T-helper 2 cell treated with Interferon-gamma antibody and Interleukin-4, amounts not matched to agents 100 ng/mL and 5 ng/mL, for 36 hours (primary cell): ENCODE measurements around the gene ECD. TPM values are rescaled to one million over a fixed set of nuclear protein-coding genes. Genes with fewer than 3 reads are reported as not detected.
"Not testable (repeated sequence)": the region's sequence is repeated elsewhere in the genome, so short reads cannot be mapped to it uniquely, and the experiment has no call there.

ENCODE experiments used
- intact Hi-C: fragments of 100-400 bp; cut with micrococcal nuclease; formaldehyde crosslinking; loops from one replicate; pipeline ENCODE4 v1.15.1; 2023
- total RNA-seq: library from RNA; stranded (reverse); gene quantifications from 2 replicates; pipeline ENCODE4 v1.2.3, GENCODE V29; 2022

Gene ECD
- total RNA-seq, 1 donor from 2014 or later, result 31.7 TPM

DNA sequence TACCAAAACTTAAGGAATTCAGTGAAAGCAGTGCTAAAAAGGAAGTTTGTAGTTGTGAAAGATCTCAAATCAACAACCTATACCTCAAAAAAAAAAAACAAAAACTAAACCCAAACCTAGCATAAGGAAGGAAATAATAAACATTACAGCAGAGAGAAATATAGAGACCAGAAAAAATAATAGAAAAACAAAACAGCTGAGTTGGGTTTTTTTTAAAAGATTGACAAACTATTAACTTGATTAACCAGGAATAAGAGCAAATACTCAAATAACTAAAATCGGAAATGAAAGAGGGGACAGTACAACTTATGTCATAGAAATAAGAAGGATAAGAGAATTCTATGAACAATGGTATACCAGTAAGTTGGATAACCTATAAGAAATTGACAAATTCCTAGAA is 6.7 kb downstream of the ECD start:
- intact Hi-C loops, result no loop called here

DNA sequence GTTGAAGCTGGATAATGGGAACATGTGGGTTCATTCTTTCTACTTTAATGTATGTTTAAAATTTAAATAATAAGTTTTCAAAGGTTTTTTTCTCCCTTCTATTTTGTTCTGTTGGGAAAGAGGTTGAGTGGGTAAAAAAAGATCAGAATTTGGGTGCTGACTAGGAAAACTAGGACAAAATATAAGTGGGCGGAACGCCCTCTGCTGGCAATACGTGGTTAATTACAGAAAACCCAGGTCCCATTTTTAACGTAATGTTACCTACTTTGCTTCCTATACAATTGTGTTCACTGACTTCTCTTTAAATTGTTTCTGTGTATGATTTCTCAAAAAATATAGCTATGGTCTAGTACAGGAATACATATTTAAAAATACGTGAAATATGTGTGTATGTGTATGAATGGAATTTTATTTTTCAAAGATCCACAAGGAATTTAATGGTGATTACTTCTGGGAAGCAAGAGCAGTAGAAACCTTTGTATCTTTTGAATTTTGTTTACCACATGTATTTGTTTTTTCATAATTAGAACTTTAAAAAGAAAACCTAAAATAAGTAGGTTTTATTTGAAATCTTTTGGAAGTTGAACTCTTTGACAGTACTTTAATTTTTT is 8.7 kb downstream of the ECD start:
- intact Hi-C loops, result loop anchor here (2.0 to 10.0 kb wide), 2 partner anchors 62 to 794 kb away; partner anchors contain the start of gene P4HA1

DNA sequence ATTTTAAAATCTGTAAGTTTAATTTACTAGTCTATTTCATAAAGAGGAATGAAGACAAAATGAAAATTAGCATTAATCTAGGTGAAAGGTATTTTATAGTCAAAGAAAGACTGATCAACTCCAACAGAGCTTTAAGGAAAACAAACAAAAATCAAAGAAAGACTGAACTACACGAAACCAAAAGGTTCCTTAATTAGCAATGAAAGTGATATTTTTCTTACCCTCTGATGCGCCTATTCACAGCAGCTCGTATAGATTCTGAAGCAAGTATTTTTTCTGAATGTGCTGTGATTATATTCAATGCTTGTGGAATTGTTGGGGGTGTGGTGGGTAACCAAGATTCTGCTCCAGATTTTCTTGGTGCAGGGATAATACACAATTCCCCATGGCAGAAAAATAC is 11.8 kb downstream of the ECD start:
- intact Hi-C loops, result loop anchor here (10.0 kb wide), 1 partner anchor 791 kb away; no protein-coding TSS in a partner anchor

DNA sequence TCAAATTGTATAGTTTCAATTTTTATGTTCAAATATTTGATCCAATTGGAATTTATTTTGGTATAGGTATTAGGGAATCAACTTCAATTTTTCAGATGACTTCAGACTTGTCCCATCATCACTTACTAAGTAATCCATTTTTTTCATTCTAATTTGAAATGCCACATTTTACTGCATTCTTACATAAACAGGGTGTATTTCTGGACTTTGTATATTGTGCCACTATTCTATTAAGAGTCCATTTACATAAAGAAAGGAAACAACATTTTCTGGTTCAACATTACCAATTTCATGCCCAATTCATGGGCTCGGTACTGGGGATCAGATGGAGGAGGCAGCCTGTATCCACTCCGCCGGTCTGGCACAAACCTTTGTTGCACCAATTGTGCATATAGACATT is 15.8 kb downstream of the ECD start:
- intact Hi-C loops, result loop anchor here (10.0 kb wide), 1 partner anchor 787 kb away; no protein-coding TSS in a partner anchor

DNA sequence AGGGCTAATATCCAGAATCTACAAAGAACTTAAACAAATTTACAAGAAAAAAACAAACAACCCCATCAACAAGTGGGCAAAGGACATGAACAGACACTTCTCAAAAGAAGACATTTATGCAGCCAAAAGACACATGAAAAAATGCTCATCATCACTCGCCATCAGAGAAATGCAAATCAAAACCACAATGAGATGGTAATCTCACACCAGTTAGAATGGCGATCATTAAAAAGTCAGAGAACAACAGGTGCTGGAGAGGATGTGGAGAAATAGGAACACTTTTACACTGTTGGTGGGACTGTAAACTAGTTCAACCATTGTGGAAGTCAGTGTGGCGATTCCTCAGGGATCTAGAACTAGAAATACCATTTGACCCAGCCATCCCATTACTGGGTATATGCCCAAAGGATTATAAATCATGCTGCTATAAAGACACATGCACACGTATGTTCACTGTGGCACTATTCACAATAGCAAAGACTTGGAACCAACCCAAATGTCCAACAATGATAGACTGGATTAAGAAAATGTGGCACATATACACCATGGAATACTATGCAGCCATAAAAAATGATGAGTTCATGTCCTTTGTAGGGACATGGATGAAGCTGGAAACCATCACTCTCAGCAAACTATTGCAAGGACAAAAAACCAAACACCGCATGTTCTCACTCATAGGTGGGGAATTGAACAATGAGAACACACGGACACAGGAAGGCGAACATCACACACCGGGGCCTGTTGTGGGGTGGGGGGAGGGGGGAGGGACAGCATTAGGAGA is 17.0 kb downstream of the ECD start:
- intact Hi-C loops, result loop anchor here (10.0 kb wide), 1 partner anchor 786 kb away; no protein-coding TSS in a partner anchor

DNA sequence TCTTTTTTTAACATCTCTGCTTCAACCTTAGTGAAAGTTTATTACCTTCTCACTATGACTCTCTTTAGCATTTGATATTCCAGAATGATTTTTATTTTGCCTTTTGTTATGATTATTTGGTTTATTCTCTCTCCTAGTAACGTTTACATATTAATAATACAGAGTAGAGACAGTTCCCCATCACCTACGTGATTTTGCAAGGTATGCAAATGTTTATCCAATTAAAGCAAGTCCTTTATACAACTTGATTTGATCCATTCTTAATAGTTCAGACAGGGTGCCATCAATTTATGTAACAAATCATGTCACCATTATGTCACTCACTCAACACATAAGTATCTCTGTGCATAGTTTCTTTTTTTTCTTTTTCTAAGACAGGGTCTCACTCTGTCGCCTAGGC is 26.2 kb downstream of the ECD start:
- intact Hi-C loops, result no loop called here

DNA sequence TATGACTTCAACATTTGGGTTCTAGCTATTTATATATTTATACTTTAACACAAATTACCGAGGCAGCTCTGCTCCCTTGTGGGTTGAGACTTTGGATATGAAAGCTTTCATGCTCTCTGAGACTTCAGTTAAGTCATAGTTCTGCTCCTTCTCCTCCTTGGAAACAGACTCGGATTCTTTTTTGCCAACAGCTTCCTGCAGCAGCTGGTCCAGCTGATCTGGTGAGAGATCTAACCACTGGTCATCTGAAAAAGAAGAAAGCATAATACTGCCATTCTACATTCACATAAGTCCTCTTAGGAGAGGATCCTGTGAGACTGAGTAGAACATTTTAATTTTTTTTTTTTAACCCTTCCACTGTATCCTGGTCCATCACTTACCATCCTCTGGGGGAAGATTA is 28.6 kb downstream of the ECD start:
- intact Hi-C loops, result no loop called here

DNA sequence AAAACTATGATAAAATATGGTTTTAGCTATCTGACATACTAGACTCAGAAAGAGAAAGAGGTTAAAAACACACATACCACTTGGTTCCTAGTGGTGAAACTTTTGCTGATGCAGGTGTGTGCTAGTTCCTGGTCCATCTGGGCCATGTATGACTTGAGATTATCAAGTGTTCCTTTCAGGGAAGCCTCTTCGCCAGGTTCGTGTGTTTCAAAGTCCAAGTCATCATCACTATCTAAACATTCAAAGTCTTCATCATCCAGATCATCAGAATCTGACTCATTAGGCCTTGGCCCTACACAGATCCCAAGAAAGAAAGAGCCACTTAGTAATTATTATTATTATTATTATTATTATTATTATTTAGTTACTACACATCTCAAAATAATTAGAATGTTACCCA is 31.2 kb downstream of the ECD start:
- intact Hi-C loops, result no loop called here

DNA sequence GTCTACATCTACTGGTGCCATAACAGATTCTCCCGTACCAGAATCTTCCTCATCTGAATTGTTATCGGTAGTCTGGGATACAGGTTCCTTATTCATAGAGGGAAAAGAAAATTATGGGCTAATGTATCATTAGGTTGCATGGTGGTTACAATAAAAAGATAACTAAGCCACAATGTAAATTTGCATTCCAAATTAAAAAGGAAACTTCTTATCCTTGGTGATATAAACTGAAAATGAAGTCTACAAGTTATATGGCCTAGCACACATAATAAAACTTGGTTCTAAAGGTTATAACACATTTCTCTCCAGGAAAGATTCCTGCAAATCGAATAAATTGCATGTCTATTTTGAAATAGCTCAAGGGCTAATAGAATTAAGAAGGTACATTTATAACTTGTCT is 33.1 kb downstream of the ECD start:
- intact Hi-C loops, result no loop called here

DNA sequence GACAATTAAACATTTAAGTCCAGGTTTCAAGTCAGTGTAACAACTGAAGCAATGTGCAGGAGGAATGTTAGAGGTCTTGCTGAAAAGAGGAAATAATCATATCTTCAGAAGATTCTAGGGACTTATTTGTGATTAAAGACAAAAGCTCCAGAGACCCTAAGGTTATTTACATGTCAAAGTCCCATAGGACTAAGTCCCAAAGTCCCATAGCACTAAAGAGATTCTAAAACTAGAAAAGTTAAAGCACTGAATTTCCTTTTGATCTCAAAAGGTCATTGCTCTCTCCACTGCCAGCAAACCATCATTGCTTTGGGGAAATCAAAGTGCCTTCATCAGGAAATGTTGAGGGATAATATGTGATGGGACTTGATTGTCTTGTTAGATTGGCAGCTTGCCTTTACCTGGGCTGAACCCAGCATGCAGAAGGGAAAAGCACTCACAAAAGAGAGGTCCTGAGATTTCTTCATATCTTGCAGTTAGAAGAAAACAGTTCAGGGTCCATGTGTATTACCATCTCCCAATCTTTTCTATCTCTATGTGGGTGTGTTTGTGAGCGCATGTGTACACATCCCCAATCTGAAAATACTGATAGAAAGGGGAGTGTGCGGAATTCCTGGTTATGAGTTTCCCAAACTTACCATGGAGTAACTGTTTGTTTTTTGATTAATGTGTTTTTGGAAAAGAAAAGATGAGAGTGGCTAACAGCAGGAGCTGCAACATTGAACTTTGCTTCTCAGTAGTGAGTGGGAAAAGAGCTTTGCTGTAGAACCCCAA is 35.7 kb downstream of the ECD start:
- intact Hi-C loops, result no loop called here

DNA sequence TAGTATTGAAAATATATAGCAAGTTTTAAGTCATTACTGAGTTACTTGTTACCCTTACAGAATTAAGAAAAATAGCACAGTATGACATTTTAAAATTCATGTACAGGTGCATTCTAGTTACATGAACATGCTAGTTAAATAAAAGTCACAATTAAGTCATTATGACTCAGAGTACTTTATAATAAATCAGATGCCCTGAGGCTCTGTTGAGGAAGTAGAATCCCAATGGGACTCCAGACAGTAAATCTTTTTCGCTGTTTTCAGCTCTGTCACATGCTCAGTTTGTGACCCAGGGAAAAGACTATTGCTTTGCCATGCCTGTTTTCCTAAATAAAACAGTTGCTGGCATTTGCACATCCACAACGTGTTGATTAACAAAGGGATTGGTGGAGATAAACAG is 36.5 kb downstream of the ECD start:
- intact Hi-C loops, result no loop called here

DNA sequence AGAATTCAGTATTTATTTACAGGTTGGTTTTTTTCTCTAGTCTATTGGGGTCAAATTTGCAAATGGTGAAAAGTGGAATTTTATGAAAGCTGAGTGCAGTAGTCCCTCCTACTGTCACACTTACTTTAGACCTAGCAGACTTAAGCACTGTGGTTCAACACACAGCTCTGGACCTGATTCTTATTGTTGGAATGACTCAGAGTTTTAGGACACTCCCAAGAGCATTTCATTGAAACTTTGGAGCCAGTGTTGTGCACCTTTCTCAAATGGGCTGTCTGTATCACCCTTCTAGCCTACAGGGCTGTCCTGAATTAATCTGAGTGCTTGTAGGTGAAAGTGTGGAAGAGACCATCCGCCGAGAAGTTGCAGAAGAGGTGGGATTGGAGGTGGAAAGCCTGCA is 41.5 kb downstream of the ECD start:
- intact Hi-C loops, result no loop called here

DNA sequence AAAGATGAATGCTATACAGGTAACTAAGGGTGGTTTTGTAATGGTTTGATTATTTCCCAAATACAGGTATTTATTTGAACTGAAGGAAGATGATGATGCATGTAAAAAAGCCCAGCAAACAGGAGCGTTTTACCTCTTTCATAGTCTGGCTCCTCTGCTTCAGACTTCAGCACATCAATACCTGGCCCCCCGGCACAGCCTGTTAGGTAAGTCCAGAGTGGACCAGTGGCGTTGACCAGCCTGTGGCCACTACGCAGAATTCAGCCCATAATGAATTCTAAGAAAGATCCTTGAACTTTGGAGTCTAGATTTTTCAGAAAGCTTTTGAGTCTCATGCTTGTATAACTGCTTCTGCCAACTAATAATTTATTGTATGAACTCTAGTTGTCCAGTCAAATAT is 47.9 kb downstream of the ECD start:
- intact Hi-C loops, result no loop called here

DNA sequence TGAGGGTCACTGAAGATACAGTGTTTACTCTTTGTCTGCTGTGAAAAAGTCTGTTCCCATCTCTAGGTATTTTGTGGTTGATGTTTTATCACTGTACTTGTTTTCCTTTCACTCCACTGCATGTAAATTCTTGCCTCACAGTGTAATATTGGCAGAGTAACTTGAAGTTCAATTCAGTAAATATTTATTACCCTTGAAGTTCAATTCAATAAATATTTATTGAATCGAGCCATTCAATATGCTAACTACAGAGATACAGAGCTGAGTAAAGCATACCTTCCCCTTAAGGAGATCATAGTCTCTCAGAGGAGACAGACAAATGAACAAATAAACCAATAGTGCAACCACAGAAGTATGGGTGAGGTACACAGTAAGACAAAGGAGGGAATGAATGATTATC is 48.4 kb downstream of the ECD start:
- intact Hi-C loops, result no loop called here

DNA sequence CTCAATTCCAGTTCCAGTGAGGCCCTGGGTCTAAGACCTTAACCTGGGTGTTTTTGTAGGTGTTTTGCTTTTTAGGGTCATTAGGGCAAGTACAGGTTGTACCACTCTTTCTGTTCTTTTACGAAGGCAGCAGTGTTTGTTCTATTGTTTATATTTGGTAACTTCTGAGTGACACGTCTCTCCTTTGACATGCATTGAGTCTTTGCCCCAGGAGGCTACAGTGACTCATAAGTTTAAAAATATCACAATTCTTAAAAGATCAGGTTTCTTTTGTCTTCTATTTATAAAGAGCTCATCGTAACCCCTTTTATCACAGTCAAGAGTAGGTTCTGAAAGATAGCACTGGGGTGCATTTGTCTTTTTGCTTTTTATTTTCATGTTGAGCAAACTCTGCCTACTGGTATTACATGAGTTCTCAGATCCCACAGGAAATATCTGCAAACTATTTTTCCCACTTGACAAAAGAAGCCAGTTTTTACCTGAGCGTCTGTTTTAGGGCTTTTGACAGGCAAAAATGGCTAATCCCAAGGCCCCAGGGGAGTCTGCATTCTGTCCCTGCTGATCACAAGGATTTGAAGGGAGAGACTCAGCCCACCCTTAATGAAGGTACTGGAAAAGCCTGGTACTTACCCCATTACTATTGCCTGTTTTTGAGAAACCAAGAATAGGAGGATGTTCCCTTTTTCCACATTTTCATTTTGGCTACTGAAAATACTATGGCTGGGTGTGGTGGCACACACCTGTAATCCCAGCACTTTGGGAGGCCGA is 49.6 kb downstream of the ECD start:
- intact Hi-C loops, result no loop called here

DNA sequence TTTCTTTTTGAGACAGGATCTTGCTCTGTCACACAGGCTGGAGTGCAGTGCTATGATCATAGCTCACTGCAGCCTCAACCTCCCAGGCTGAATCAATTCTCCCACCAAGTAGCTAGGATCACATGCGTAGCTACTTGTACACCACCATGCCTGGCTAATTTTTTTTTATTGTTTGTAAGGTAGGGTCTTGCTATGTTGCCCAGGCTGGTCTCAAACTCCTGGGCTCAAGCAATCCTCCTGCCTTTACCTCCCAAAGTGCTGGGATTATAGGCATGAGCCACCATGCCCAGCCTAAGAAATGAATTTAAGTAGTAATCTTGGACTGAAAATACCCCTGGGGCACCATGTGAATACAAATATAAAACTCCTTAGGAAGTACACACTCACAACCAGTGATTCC is 51.8 kb downstream of the ECD start:
- intact Hi-C loops, result no loop called here

DNA sequence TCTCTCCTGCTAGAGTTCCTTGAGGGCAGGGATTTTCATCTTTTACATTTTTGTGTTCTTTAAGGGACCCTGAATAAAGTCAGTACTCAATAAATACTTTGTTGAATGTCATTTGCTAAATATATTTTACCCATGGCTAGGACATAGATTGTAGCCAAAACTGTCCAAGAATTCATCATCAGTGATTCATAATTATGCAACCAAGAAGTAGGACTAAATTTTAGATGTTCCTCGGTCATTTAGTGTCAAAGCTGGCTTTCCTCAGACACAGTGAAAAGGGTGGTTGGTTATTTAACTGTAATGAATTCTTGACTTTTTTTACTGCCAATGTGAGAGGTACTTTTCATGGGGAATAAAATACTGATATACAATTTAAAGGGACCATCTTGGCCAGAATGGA is 54.3 kb downstream of the ECD start:
- intact Hi-C loops, result no loop called here

DNA sequence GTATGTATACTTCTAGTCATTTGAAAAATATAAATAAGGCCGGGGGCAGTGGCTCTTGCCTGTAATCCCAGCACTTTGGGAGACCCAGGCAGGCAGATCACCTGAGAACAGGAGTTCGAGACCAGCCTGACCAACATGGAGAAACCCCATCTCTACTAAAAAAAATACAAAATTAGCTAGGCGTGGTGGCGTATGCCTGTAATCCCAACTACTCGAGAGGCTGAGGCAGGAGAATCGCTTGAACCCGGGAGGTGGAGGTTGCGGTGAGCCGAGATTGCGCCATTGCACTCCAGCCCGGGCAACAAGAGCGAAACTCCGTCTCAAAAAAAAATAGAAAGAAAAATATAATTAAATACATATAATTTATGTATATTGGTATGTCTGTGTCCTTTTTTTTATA is 55.8 kb downstream of the ECD start:
- intact Hi-C loops, result not testable (repeated sequence)

DNA sequence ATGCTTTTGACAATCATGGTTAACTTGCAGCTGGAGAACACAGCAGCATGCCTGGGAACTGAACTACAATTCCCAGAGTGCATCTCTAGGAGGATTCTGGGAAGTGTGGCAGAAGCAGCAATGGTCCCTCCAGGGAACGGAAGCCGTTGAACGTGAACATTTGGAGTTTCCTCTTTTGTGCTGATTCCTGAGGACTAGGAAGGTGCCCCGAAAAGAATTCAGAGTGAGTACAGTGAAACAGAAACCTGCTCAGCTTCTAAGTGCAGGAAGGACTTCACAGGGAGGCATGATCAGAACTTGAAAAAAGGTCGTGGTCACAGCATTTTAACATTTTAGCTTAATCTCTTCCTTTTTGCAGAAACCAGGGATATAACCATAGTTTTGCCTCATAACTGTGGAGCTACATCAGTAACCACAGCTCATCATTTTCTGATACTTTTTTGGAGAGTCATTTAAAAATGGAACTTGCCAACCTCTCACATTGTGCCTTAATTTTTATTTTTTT is 57.4 kb downstream of the ECD start, which contains the start of gene NUDT13:
NUDT13 (plus strand) TSS at position 111 of the 505 bp plus-strand sequence. CDS start 3,911 bp downstream, outside the sequence.
- intact Hi-C loops, result no loop called here

DNA sequence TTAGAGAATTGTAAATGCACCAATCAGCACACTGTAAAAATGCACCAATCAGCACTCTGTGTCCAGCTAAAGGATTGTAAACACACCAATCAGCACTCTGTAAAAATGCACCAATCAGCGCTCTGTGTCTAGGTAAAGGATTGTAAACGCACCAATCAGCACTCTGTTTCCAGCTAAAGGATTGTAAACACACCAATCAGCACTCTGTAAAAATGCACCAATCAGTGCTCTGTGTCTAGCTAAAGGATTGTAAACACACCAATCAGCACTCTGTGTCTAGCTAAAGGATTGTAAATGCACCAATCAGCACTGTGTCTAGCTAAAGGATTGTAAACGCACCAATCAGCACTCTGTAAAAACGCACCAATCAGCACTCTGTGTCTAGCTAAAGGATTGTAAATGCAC is 58.6 kb downstream of the ECD start:
- intact Hi-C loops, result not testable (repeated sequence)

DNA sequence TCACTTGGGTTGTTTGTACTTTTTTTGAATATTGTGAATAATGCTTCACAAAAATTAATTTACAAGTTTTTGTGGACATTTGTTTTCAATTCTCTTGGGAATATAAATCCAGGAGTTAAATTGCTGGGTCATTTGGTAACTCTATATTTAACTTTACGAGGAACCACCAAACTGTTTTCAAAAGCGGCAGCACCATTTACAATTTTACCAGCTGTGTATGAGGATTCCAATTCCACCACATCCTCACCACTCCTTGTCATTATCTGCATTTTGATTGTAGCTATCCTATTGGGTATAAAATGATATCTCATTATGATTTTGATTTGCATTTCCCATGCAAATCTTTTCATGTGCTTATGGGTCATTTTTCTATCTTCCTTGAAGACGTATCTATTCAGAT is 61.5 kb downstream of the ECD start:
- intact Hi-C loops, result no loop called here
